HEK293 (cell line): ENCODE data around the gene RAB11FIP5.

ENCODE experiments used
- CTCF ChIP-seq: fragments of 450-650 bp; formaldehyde crosslinking; IDR thresholded peaks from 2 replicates; pipeline ENCODE4 v1.5.1; 2016; ENCODE audit warnings: missing biosample characterization, missing genetic modification characterization
- KLF10 ChIP-seq: fragments of 450-650 bp; IDR thresholded peaks from 2 replicates; pipeline ENCODE4 v1.5.1; 2018; ENCODE audit warnings: missing biosample characterization, mild to moderate bottlenecking, missing genetic modification characterization
- KLF8 ChIP-seq: fragments of 450-650 bp; formaldehyde crosslinking; IDR thresholded peaks from 2 replicates; pipeline ENCODE4 v1.5.1; 2016; ENCODE audit warnings: missing biosample characterization, missing genetic modification characterization
- MEIS1 ChIP-seq: sonication (generic); formaldehyde crosslinking; IDR thresholded peaks from 2 replicates; pipeline ENCODE4 v1.8.1; 2022; ENCODE audit warnings: missing genetic modification reagents, mild to moderate bottlenecking, borderline replicate concordance
- ZNF776 ChIP-seq: fragments of 450-650 bp; formaldehyde crosslinking; IDR thresholded peaks from 2 replicates; pipeline ENCODE4 v1.5.0; 2017; ENCODE audit warnings: missing biosample characterization, missing genetic modification characterization, borderline replicate concordance

DNA sequence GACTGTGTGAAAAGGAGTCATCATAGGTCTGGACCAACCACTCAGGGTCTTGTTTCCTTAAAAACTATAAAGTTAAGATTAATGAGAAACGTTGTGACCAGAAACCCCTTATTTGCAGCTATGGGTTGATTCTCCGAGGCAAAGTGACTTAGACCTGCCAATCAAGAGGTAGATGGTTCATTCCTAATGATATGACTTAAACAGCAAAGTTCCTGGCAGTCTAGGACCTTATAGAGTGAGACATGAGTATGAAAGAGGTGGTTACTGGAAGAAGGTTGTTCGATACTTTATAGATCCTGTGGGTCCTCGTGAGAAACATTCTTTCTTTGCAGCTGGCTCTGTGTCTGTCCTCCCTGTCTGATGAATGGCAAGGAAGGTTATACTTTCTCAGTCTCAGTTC lies 49.3 kb downstream of the RAB11FIP5 start:
- TF ChIP-seq KLF10 = no peak
- TF ChIP-seq ZNF776 (tag by site-specific recombination) = no peak
- no peak for TF ChIP-seq MEIS1 (CRISPR knock-in tag)
- no peak for TF ChIP-seq KLF8
- no peak for TF ChIP-seq CTCF (tag by site-specific recombination)
